NCI-H82 treated with DMSO at 0.1 percent for 48 hours (cell line): Measurements from ENCODE around the gene TFCP2L1.
"Not testable (repeated sequence)": the region's sequence is repeated elsewhere in the genome, so short reads cannot be mapped to it uniquely, and the experiment has no call there.

Source experiments
- DNase-seq: peaks from one replicate; lab custom pipeline; 2025; ENCODE audit not compliant: unreplicated experiment; lab: John Stamatoyannopoulos, UW

The TFCP2L1 gene

GRCh38 chr2:121227381-121228144 lies 57.4 kb downstream of the TFCP2L1 start:
- not testable (repeated sequence) for DNase-seq

DNA sequence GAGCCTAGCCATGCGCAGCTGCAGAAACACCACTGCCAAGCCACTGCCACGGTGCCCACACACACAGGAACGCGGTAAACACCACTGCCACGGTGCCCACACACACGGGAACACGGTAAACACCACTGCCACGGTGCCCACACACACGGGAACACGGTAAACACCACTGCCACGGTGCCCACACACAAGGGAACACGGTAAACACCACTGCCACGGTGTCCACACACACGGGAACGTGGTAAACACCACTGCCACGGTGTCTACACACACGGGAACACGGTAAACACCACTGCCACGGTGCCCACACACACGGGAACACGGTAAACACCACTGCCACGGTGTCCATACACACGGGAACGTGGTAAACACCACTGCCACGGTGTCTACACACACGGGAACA lies 59.3 kb downstream of the TFCP2L1 start:
- DNase-seq, result not testable (repeated sequence)

GRCh38 chr2:121220995-121221394 lies 64.0 kb downstream of the TFCP2L1 start:
- no peak for DNase-seq

- DNase-seq, result no peak
Measured at GRCh38 chr2:121219866-121220265, 65.1 kb downstream of the TFCP2L1 start.

DNA sequence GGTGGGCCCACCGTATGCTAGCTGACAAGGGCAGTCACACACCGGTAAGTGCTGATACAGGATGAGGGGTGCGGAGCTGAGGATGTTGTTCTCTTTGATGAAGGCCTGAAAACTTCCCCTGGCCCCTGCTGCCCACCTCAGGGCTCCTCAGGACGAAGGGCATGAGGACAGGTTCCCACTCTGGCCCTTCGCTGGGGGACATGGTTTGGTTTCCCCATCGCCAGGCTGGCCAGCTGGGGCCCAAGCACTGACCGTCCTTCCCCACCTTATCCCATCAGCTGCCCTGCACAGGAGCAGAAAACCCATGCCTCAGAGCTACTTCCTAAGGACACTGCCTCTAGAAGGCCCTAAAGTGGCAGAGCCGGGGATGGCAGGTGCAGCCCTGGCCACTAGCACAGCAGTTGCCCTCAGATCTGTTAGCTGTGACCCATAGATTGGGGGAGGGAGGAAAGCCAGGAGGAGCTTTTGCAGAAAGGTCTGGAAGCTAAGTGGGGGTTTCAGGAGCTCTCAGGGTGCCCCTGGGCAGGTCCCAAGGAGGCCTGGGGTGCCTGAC lies 66.5 kb downstream of the TFCP2L1 start:
- DNase-seq, result no peak

DNA sequence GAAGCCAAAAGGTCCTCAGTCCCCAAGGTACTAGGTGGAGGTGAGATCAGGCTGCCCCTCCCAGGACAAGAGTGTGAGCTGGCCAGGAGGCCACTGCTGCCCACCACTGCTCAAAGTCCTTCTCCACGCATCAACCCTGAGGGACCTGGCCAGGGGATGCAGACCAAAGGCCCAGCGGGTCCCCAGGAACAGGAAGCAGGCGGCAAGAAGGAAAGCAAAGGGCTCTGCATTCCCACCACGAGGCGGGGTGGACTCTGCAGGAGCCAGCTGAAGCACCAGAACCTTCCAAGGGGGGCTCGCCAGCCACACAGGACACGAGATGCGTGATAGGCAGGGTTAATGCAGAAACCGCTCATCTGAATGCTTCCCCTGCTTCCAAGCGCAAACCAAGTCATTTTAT lies 67.4 kb downstream of the TFCP2L1 start:
- no peak for DNase-seq

- no peak for DNase-seq
Measured at GRCh38 chr2:121214296-121214695, 70.7 kb downstream of the TFCP2L1 start.

DNA sequence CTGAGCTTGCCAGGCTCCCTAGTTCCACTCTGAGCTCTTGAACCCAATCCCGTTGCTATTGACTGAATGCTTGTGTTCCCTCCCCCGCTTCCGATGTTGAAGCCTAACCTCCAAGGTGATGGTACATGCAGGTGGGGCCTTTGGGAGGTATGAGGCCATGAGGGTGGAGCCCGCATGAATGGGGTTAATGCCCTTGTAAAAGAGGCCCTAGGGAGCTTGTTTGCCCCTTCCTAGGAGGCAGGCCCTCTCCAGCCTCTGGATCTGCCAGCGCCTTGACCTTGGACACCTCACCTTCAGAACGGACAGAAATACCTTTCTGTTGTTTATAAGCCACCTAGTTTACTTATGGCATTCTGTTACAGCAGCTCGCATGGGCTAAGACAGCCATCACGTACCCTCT lies 71.6 kb downstream of the TFCP2L1 start:
- DNase-seq, result no peak

DNA sequence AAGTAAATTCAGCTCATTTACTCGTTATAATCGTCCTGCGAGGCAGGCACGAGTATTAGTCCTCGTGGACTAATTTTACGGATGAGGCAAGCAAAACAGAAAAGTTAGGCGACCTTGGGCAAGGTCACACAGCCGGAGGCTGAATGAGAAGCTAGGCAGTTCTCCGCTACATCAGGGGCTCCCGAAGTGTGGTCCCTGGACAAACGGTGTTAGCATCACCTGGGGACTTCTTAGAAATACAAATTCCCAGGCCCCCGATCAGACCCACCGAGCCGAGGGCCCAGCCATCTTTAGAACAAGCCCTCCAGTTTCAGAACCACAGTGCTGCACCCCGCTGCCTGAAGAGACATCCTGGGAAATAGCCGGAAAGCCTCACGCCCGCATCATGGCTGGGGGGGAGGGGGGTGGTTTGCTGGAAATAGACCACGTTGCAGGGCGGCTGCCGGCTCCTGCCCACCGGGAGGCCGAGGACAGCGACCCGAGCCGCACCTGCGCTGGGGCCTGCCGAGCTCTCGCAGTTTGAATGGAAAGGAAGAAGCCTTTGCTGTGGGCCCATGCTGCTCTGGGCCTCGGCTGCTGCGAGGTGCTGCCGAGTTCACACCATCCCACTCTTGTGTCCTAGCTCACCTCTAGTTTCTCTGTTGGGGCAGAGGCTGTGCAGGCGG lies 72.2 kb downstream of the TFCP2L1 start:
- no peak for DNase-seq

DNA sequence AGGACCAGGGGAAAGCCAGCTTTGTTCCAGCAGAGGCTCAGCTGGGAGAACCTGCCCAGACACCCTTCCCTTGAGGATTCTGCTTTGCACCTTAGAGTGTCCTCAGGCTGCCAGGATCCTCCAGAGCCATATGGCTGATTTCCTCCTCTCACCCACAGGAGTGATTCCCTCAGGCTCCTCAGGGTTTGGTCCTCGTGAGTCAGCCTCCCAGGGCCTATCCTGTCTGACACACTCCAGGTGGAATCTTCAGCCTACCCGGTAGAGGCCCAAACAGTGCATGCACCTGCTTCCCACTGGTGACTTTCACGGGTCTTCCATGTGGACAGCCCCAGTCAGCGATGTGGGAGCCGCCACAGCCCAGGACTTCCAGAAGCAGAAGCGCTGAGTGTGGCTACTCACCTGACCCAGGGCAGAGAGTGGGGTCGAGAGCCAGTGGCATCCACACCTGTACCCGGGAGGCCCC lies 73.3 kb downstream of the TFCP2L1 start:
- no peak for DNase-seq

DNA sequence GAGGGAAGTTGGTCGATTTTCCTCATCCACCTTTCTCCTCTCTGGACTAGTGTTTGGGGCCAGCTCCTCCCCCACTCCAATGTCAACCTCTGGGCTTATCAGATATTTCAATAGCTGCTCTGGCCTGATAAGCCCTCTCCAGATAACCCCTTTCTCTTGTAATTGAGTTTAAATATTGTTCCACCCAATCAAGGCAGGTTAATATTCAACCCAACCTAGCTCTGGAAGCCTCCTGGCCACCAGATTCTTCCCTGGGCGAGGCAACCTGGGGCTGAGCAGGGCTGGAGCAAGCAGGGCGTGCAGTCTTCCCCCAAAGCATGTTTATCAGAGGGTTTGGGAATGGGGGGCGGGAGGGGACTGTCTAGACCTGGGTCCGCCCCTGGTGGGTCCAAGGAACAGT lies 73.8 kb downstream of the TFCP2L1 start:
- DNase-seq, result no peak

- DNase-seq, result no peak
Measured at GRCh38 chr2:121210691-121211090, 74.3 kb downstream of the TFCP2L1 start.

DNA sequence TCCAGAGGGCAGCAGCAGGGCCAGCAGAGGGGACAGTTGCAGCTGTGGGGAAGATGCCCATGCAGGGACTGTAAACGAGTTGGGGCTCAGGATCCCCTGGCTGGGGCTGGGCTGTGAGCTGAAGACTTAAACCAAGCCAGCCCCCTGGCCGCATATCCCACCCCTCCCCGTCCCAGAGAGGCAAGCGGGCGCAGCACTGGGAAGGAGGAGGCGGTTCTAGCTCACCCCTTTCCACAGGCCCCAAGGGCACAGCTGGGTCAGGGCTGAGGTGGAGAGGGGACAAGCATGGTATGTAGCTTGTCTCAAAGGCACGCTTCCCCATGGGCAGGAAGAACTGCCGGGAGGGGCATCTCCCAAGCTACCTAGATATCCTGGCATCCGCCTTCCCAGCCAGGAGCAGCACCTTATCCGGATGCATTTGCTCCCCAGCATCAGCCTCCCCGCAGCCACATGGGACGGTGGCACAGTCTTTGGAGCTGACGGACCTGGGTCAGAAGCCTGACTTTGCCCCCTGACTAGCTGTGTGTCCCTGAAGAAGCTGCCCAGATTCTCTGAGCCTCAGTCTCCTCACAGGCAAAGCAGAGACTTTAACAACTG lies 75.9 kb downstream of the TFCP2L1 start:
- no peak for DNase-seq

- DNase-seq, result no peak
Measured at GRCh38 chr2:121207494-121207893, 77.5 kb downstream of the TFCP2L1 start.

GRCh38 chr2:121205321-121205942 lies 79.6 kb downstream of the TFCP2L1 start:
- DNase-seq, result no peak

DNA sequence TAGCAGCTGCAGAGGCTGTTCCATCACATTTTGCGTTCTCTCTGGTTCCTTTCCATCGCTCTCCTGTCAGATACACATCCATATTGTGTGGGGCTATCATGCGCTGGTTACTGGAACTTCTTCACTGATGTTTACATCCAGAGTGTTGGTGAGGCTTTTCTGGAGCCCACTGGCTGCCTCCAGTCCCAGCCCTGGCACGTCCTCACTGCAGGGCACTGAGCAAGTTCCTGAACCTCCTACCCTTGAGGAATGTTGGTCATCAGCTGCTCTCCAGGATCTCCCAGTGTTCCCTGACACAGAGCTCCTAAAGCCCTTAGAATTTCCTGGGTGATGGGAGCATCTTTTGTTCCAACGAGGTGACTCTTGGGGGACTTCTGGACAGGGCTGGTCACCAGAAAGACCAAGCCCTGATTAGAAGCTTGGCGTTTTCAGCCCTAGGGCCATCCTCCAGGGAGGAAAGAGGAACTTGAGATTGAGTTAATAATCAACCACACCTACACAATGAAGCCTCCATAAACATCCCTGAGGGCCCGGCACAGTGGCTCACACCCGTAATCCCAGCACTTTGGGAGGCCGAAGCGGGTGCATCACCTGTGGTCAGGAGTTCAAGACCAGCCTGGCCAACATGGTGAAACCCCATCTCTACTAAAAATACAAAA lies 81.3 kb downstream of the TFCP2L1 start:
- DNase-seq, result no peak

DNA sequence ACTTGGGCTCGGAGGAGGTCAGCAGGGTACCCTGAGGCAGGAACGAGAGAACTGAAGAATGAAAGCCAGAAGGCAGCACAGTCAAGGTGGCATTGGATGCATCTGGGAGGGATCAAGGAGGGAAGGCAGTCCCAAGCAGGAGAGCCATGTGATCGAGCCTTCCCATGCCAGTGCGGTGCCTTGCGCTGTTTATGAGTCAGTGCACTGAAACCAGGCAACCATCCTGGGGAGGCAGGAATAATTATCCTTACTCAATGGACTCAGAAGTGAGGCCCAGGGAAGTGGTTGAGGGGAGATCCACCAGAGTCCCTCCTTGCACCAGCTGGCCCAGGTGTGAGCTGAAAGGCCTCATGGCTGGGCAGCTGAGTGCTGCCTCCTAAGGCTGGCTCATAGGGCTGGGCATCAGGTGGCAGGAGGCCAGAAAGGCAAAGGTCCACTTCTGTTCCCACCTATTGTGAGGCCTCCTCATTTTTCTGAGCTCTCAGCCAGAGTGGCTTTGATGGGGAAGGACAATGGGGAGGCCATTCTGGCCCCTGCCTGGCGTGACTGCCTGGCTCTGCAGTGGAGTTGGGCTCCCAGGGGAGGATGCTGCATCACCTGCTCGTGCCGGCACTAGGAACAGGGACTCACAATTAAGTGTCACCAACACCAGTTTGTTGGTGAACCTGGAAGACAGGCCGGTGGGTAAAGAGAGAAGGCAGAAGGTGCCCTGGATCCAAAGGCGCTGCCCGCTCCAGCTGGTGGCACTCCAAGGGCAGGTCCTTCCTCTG lies 82.3 kb downstream of the TFCP2L1 start:
- no peak for DNase-seq

DNA sequence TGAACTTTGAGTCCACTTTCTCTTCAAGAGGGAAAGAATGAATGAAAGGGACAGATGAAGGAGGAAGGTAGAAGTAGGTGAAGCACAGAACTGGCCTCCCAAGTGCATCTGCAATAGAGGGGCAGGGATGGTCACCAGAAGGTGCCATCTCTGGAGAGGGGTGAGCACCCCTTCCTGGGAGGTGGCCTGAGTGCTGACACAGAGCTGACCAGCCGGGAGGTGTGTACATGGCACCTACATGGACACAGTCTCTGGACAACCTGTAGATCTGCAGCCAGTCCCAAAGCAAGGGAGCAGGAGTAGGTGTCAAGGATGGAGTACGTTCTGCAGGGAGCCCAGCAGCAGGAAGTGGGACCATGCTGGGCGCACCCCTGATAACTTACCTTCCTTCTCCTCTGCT lies 83.2 kb downstream of the TFCP2L1 start:
- no peak for DNase-seq

GRCh38 chr2:121200419-121201315 lies 84.3 kb downstream of the TFCP2L1 start:
- DNase-seq, result no peak
